Large intestine (tissue), 3 donors: Measurements from ENCODE around the gene SETD7. TPM values are rescaled to one million over a fixed set of nuclear protein-coding genes. Genes with fewer than 3 reads are reported as not detected.

Source experiments
- DNase-seq, 2 donors: peaks; one replicate each; pipeline versions ENCODE4 v3.0.0 to v3.0.0-alpha.2; 2013
- H3K27ac ChIP-seq: one replicate; pipeline ENCODE4 v1.5.1; 2013; ENCODE audit warnings: low read length
- H3K27me3 ChIP-seq: 2 replicates; pipeline ENCODE4 v1.6.1; 2013; ENCODE audit warnings: low read length; ENCODE audit not compliant: control insufficient read depth, insufficient read depth
- H3K36me3 ChIP-seq: 2 replicates; pipeline ENCODE4 v1.6.1; 2013; ENCODE audit warnings: low read length; ENCODE audit not compliant: control insufficient read depth, insufficient read depth
- H3K4me1 ChIP-seq: one replicate; pipeline ENCODE4 v1.6.1; 2013; ENCODE audit warnings: low read length; ENCODE audit not compliant: control insufficient read depth, insufficient read depth
- H3K4me3 ChIP-seq: one replicate; pipeline ENCODE4 v1.5.1; 2013; ENCODE audit warnings: low read length
- H3K9me3 ChIP-seq: one replicate; pipeline ENCODE4 v1.6.1; 2013; ENCODE audit warnings: mild to moderate bottlenecking, low read depth, low read length, moderate library complexity; ENCODE audit not compliant: control insufficient read depth
- whole genome bisulfite sequencing: methylation state at CpG from one replicate; pipeline ENCODE4 v1.1.5; 2013; ENCODE audit warnings: low lambda C conversion rate; ENCODE audit not compliant: insufficient coverage; 5-methylcytosine and 5-hydroxymethylcytosine counted together
- polyA plus RNA-seq: library from polyadenylated mRNA; unstranded; fragments of 120-200 nt; gene quantifications from one replicate; pipeline ENCODE4 v1.2.1, GENCODE V29; 2013

The SETD7 gene
- polyA plus RNA-seq, 1 donor, result 6.1 TPM

DNA sequence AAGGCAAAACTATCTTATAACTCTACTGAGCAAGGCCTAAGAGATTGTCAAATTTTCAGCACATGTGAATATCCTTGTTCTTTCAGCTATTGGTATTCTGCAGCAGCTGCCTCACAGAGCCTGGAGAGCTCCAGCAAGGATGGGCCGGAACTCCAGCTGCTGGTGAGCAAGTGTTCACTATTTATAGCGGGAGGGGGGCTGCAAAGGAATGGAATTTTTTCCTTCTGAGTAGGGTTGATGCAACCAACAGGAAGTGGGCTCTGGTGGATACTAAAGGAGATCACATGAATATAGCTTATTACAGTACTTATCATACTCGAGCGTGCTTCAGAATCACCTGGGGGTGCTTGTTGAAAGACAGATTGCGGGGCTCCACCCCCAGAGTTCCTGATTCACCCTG lies 20.2 kb upstream of the SETD7 start:
- Histone ChIP-seq H3K9me3 (no peaks in the 10 kb centered on the region), H3K27me3 (no peaks in the 10 kb centered on the region), H3K4me1 (no peaks in the 10 kb centered on the region), H3K27ac (no peak overlapping the region), H3K4me3 (no peak overlapping the region), H3K36me3 (no peaks in the 10 kb centered on the region)
- WGBS, result no CpG with 5 or more reads among the region's 5 CpGs
- no peak for DNase-seq

DNA sequence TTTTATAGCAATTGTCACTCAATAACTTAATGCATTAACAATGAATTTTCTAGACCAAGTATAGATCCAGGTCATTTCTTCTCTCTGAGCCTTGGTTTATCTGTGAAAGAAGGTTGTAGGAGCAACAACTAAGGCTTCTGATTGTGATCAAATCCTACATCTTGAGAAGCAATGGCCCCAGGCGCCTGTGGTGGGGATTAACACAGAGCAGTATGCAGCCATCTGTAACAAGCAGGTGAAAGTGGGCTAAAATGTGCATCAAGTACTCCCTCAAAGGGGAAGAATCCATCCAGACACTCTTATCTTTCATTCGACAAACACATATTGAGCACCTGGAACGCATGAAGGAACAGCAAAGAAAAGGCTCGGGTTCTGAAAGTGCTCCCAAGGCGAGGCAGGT lies 19.1 kb upstream of the SETD7 start:
- H3K4me3 ChIP-seq, result no peak overlapping the region
- H3K36me3 ChIP-seq, result no peaks in the 10 kb centered on the region
- WGBS, result no CpG with 5 or more reads among the region's 5 CpGs
- no peaks in the 10 kb centered on the region for H3K27me3 ChIP-seq
- H3K4me1 ChIP-seq, result no peaks in the 10 kb centered on the region
- no peak for DNase-seq
- no peaks in the 10 kb centered on the region for H3K9me3 ChIP-seq
- no peak overlapping the region for H3K27ac ChIP-seq

GRCh38 chr4:139574641-139575040 lies 18.6 kb upstream of the SETD7 start:
- no CpG with 5 or more reads among the region's 3 CpGs for WGBS
- no peak for DNase-seq
- Histone ChIP-seq H3K4me1 (no peaks in the 10 kb centered on the region), H3K27ac (no peak overlapping the region), H3K36me3 (no peaks in the 10 kb centered on the region), H3K4me3 (no peak overlapping the region), H3K9me3 (no peaks in the 10 kb centered on the region), H3K27me3 (no peaks in the 10 kb centered on the region)

GRCh38 chr4:139568206-139568955 lies 12.4 kb upstream of the SETD7 start:
- H3K4me3 ChIP-seq, result no peak overlapping the region
- peaks cover 4% of the 10 kb centered on the region for H3K27me3 ChIP-seq
- H3K4me1 ChIP-seq, result no peaks in the 10 kb centered on the region
- no peaks in the 10 kb centered on the region for H3K36me3 ChIP-seq
- no peaks in the 10 kb centered on the region for H3K9me3 ChIP-seq
- DNase-seq, result no peak
- no peak overlapping the region for H3K27ac ChIP-seq
- WGBS, result 100% methylated on average over 1 of the region's 10 CpGs

DNA sequence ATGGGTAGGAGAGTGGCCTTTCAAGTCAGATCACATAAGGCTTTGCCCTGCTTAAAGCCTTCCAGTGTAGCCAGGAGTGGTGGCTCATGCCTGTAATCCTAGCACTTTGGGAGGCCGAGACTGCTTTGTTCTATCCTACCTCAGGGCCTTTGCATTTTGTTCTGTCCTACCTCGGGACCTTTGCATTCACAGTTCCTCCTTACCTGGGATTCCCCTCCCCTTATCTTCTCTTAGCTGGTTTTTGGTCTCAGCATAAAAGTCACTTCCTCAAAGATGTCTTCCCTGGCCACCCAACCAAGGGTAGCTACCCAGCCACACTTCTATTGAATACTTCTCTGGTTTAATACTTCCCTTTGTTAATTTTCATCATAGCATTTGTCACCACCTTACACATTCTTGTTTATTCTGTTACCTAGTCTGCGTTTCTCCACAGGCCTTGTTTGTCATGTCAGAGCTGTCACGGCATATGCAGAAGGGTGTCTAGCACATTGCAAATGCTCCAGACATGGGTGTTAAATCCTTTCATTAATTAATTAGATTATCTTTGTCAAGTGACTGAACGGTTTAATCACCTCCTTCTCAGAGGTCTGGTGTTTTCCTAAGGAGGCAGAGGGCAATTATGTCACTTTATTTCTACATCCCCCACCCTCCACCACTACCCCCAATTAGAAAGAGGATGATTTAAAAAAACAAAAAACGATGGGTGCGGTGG lies 11.3 kb upstream of the SETD7 start:
- no peaks in the 10 kb centered on the region for H3K4me1 ChIP-seq
- no peak for DNase-seq
- H3K27ac ChIP-seq, result no peak overlapping the region
- WGBS, result 86% methylated on average over 1 of the region's 7 CpGs
- H3K9me3 ChIP-seq, result no peaks in the 10 kb centered on the region
- peaks cover 5% of the 10 kb centered on the region for H3K27me3 ChIP-seq
- H3K4me3 ChIP-seq, result no peak overlapping the region
- no peaks in the 10 kb centered on the region for H3K36me3 ChIP-seq

GRCh38 chr4:139564502-139564901 lies 8.5 kb upstream of the SETD7 start:
- Histone ChIP-seq H3K27me3 (peaks cover 17% of the 10 kb centered on the region), H3K27ac (no peak overlapping the region), H3K9me3 (no peaks in the 10 kb centered on the region), H3K4me3 (no peak overlapping the region), H3K36me3 (no peaks in the 10 kb centered on the region), H3K4me1 (no peaks in the 10 kb centered on the region)
- DNase-seq, result no peak
- no CpG with 5 or more reads among the region's 1 CpG for WGBS

- Histone ChIP-seq H3K4me3 (no peak overlapping the region), H3K4me1 (no peaks in the 10 kb centered on the region), H3K27ac (no peak overlapping the region), H3K36me3 (no peaks in the 10 kb centered on the region), H3K9me3 (no peaks in the 10 kb centered on the region), H3K27me3 (peaks cover 26% of the 10 kb centered on the region)
- no peak for DNase-seq
- WGBS, result no CpG with 5 or more reads among the region's 2 CpGs
Observed at GRCh38 chr4:139563515-139563914, 7.5 kb upstream of the SETD7 start.

- peaks cover 32% of the 10 kb centered on the region for H3K27me3 ChIP-seq
- H3K9me3 ChIP-seq, result no peaks in the 10 kb centered on the region
- no CpG with 5 or more reads among the region's 3 CpGs for WGBS
- no peak overlapping the region for H3K27ac ChIP-seq
- no peaks in the 10 kb centered on the region for H3K4me1 ChIP-seq
- no peak for DNase-seq
- no peak overlapping the region for H3K4me3 ChIP-seq
- no peaks in the 10 kb centered on the region for H3K36me3 ChIP-seq
Observed at GRCh38 chr4:139562839-139563238, 6.8 kb upstream of the SETD7 start.

DNA sequence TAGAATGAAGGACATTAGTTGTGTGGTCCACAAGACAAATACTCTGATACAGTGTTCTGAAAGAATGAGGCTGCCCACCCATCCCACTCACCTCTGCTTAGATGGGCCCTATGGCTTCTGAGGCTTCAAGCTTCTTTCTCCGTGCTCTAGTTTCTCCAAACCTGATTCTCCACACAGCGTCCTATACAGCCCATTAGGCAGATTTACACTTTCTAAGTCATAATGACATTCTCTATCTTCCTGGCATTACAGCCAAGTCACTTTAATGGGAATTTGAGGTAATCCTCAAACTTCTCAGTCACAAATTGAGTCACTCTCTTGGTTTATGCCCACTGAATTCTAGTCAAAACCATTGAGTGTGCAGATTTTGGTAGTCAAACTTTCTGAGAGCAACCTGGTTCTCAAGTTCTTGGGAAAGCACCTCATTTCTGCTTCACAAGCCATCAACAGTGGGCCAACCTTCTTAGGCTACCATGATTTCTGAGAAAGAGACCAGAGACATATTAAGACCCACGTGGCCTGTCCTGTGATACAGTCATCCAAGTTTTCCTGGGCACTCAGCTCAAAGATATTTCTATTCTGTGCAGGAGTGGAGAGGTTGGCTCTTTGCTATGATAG lies 6.2 kb upstream of the SETD7 start:
- H3K36me3 ChIP-seq, result no peaks in the 10 kb centered on the region
- H3K4me1 ChIP-seq, result no peaks in the 10 kb centered on the region
- no peak overlapping the region for H3K4me3 ChIP-seq
- peaks cover 39% of the 10 kb centered on the region for H3K27me3 ChIP-seq
- no peak for DNase-seq
- no peaks in the 10 kb centered on the region for H3K9me3 ChIP-seq
- no peak overlapping the region for H3K27ac ChIP-seq
- 100% methylated on average over 1 of the region's 3 CpGs for WGBS

DNA sequence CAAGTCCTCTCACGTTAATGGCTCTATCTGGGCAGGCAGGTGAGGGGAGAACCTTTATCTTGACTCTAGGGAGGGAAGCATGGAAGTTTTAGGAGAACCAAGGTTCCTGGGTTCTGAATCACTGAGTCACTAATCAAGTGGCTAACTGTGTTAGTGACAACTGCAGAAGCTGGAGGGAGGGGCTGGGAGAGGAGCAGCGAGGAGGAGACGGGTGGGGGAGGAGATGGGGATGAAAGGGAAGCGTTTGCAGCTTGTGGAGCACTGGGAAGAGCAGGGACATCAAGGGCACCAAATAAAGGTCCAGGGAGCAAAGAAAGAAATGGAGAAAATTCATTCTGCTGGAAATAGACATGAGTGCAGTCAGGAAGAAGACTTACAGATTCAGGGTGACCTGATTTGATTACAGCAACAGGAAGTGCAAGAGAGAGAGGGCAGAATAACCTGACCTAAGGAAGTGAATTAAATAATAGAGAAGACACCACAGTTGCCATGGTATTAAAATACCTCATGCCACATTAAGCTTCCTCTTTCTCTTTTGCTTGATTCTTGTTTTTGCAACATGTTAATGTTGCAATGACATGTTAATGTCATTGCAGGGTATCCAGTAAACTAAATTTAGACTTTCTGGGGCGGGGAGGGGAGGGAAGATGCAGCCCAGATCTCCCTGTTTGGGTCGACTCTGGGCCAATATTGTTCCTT lies 4.5 kb upstream of the SETD7 start:
- Histone ChIP-seq H3K4me1 (peaks cover 3% of the 10 kb centered on the region), H3K36me3 (no peaks in the 10 kb centered on the region), H3K27me3 (peaks cover 52% of the 10 kb centered on the region), H3K27ac (no peak overlapping the region), H3K4me3 (no peak overlapping the region), H3K9me3 (peaks cover 4% of the 10 kb centered on the region)
- peak; percentile 4 to 11 for DNase-seq
- WGBS, result no CpG with 5 or more reads among the region's 6 CpGs
